Measurements from ENCODE around the gene ULK2. TPM values are rescaled to one million over a fixed set of nuclear protein-coding genes. Genes with fewer than 3 reads are reported as not detected.
A peak's percentile ranks its signal among the peaks of the same experiment; 100 is the strongest.

ULK2 gene
- total RNA-seq, 1 donor from 2014 or later = 15.7 TPM

- no peak for TF ChIP-seq CTCF (IDR thresholded peaks at IDR 0.05; ENCODE audit: unreplicated experiment)
- no peaks in the 10 kb centered on the region for H3K4me1 Mint-ChIP-seq (ENCODE audit: unreplicated experiment)
Measured at GRCh38 chr17:19830061-19830460, 37.7 kb downstream of the ULK2 start.

GRCh38 chr17:19812407-19812806 lies 55.3 kb downstream of the ULK2 start:
- H3K27me3 Mint-ChIP-seq (ENCODE audit: unreplicated experiment) = no peaks in the 10 kb centered on the region
- H3K9me3 Mint-ChIP-seq (ENCODE audit: unreplicated experiment) = no peaks in the 10 kb centered on the region
- no peak for DNase-seq (ENCODE audit: low spot score)
- H3K4me3 Mint-ChIP-seq (ENCODE audit: unreplicated experiment) = no peak overlapping the region
- H3K36me3 Mint-ChIP-seq (ENCODE audit: low read depth, unreplicated experiment) = peaks cover 4% of the 10 kb centered on the region
- no peak overlapping the region for H3K27ac Mint-ChIP-seq (ENCODE audit: unreplicated experiment)
- TF ChIP-seq CTCF (IDR thresholded peaks at IDR 0.05; ENCODE audit: unreplicated experiment) = no peak
- no peaks in the 10 kb centered on the region for H3K4me1 Mint-ChIP-seq (ENCODE audit: unreplicated experiment)

More at GRCh38 chr17:19830061-19830460, 37.7 kb downstream of the ULK2 start:
- peaks cover 1% of the 10 kb centered on the region for H3K27me3 Mint-ChIP-seq (ENCODE audit: unreplicated experiment)
- H3K9me3 Mint-ChIP-seq (ENCODE audit: unreplicated experiment) = no peaks in the 10 kb centered on the region
- H3K27ac Mint-ChIP-seq (ENCODE audit: unreplicated experiment) = no peak overlapping the region
- H3K36me3 Mint-ChIP-seq (ENCODE audit: low read depth, unreplicated experiment) = peaks cover 3% of the 10 kb centered on the region
- no peak for DNase-seq (ENCODE audit: low spot score)
- H3K4me3 Mint-ChIP-seq (ENCODE audit: unreplicated experiment) = no peak overlapping the region

- no peaks in the 10 kb centered on the region for H3K9me3 Mint-ChIP-seq (ENCODE audit: unreplicated experiment)
- H3K36me3 Mint-ChIP-seq (ENCODE audit: low read depth, unreplicated experiment) = peaks cover 25% of the 10 kb centered on the region
- peaks cover 1% of the 10 kb centered on the region for H3K27me3 Mint-ChIP-seq (ENCODE audit: unreplicated experiment)
- no peak for TF ChIP-seq CTCF (IDR thresholded peaks at IDR 0.05; ENCODE audit: unreplicated experiment)
- no peak overlapping the region for H3K27ac Mint-ChIP-seq (ENCODE audit: unreplicated experiment)
- DNase-seq (ENCODE audit: low spot score) = no peak
- no peak overlapping the region for H3K4me3 Mint-ChIP-seq (ENCODE audit: unreplicated experiment)
- peaks cover 7% of the 10 kb centered on the region for H3K4me1 Mint-ChIP-seq (ENCODE audit: unreplicated experiment)
Measured at GRCh38 chr17:19805006-19805405, 62.7 kb downstream of the ULK2 start.

GRCh38 chr17:19800571-19800970 lies 67.2 kb downstream of the ULK2 start:
- Mint-ChIP-seq H3K4me3 (ENCODE audit: unreplicated experiment) (no peak overlapping the region), H3K27me3 (ENCODE audit: unreplicated experiment) (no peaks in the 10 kb centered on the region), H3K27ac (ENCODE audit: unreplicated experiment) (no peak overlapping the region), H3K9me3 (ENCODE audit: unreplicated experiment) (peaks cover 7% of the 10 kb centered on the region), H3K4me1 (ENCODE audit: unreplicated experiment) (peaks cover 15% of the 10 kb centered on the region), H3K36me3 (ENCODE audit: low read depth, unreplicated experiment) (peaks cover 56% of the 10 kb centered on the region)
- no peak for DNase-seq (ENCODE audit: low spot score)
- TF ChIP-seq CTCF (IDR thresholded peaks at IDR 0.05; ENCODE audit: unreplicated experiment) = no peak

- Mint-ChIP-seq H3K4me3 (ENCODE audit: unreplicated experiment) (peak overlapping the region; percentile 30), H3K4me1 (ENCODE audit: unreplicated experiment) (peaks cover 15% of the 10 kb centered on the region), H3K27me3 (ENCODE audit: unreplicated experiment) (no peaks in the 10 kb centered on the region), H3K27ac (ENCODE audit: unreplicated experiment) (peak overlapping the region; percentile 2), H3K36me3 (ENCODE audit: low read depth, unreplicated experiment) (peaks cover 61% of the 10 kb centered on the region), H3K9me3 (ENCODE audit: unreplicated experiment) (peaks cover 7% of the 10 kb centered on the region)
- DNase-seq (ENCODE audit: low spot score) = no peak
- TF ChIP-seq CTCF (IDR thresholded peaks at IDR 0.05; ENCODE audit: unreplicated experiment) = no peak
Measured at GRCh38 chr17:19799796-19800195, 67.9 kb downstream of the ULK2 start.

Data from endothelial cell (in vitro differentiated cells).